Brain microvascular endothelial cell (primary cell): ENCODE results near the gene REG1A.

Source experiments
- DNase-seq: peaks from one replicate; pipeline ENCODE4 v3.0.0-alpha.2; 2020
- H3K27ac ChIP-seq: fragments of 250-450 bp; sonication (Bioruptor Pico); 2 replicates; pipeline ENCODE4 v1.5.1; 2020; ENCODE audit warnings: mild to moderate bottlenecking, moderate library complexity
- H3K27me3 ChIP-seq: fragments of 250-450 bp; sonication (Bioruptor Pico); replicated peaks from 2 replicates; pipeline ENCODE4 v1.5.1; 2020; ENCODE audit warnings: mild to moderate bottlenecking
- H3K36me3 ChIP-seq: fragments of 250-450 bp; sonication (Bioruptor Pico); replicated peaks from 2 replicates; pipeline ENCODE4 v1.5.1; 2020; ENCODE audit warnings: mild to moderate bottlenecking
- H3K4me3 ChIP-seq: 2 replicates; pipeline ENCODE4 v1.5.1; 2011; ENCODE audit warnings: low read depth, mild to moderate bottlenecking, control low read depth, low read length, moderate library complexity
- in situ Hi-C: cut with HindIII; loops from 2 replicates; pipeline ENCODE4 v1.10.0; 2017; ENCODE audit warnings: low sequenced_read_pairs, low pct_ligation_motif_present
- TF ChIP-seq, protein P1 (sequence below): IDR thresholded peaks from 2 replicates; pipeline ENCODE4 v1.5.1; 2011; ENCODE audit warnings: low read depth, mild to moderate bottlenecking, moderate library complexity, low read length, control low read depth, inconsistent platforms; ENCODE audit errors: missing control alignments

Gene REG1A

DNA sequence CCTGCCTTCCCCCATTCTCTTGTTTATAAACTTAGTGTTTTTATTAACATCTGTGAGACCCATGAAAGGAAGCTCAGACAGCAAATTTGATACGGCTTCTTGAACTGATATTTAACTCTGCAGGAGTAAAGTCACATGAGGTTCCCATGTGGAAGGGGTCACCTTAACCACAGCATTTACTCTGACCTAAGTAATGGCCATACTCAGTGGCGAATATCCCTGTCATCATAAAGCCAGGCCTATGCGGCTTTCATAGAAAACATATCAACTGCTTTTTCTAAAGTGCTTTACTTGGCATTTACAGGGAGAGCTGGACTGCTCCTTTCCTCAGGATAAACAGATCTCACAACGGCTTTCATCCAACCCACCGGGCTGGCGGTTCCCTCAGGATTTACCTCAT is 9.0 kb downstream of the REG1A start:
- Histone ChIP-seq H3K27ac (no peak overlapping the region), H3K36me3 (no peaks in the 10 kb centered on the region), H3K27me3 (no peaks in the 10 kb centered on the region), H3K4me3 (no peak overlapping the region)
- TF ChIP-seq, protein P1, sequence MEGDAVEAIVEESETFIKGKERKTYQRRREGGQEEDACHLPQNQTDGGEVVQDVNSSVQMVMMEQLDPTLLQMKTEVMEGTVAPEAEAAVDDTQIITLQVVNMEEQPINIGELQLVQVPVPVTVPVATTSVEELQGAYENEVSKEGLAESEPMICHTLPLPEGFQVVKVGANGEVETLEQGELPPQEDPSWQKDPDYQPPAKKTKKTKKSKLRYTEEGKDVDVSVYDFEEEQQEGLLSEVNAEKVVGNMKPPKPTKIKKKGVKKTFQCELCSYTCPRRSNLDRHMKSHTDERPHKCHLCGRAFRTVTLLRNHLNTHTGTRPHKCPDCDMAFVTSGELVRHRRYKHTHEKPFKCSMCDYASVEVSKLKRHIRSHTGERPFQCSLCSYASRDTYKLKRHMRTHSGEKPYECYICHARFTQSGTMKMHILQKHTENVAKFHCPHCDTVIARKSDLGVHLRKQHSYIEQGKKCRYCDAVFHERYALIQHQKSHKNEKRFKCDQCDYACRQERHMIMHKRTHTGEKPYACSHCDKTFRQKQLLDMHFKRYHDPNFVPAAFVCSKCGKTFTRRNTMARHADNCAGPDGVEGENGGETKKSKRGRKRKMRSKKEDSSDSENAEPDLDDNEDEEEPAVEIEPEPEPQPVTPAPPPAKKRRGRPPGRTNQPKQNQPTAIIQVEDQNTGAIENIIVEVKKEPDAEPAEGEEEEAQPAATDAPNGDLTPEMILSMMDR, result no peak
- no peak for DNase-seq
- in situ Hi-C loops, result no loop called here

DNA sequence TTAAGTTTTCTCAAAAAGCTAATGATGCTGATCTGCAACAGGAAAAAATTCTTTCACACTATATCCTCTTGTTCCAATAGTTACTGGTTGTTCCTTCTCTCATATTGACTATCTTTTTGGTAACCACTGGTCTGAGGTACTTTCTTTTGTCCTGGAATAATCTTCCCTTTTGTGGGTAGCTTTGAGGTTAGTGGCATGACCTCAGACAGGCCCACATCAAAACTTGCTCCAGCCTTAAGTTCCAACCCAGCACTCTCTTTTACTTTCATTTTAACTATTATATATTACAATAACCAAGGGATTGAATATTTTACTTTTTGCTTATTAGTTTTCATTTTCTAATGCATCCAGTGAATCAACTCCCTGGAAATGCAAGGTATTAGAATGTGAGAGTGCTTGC is 9.5 kb downstream of the REG1A start:
- no peak overlapping the region for H3K4me3 ChIP-seq
- TF ChIP-seq, protein P1, result no peak
- H3K36me3 ChIP-seq, result no peaks in the 10 kb centered on the region
- DNase-seq, result no peak
- no peak overlapping the region for H3K27ac ChIP-seq
- no peaks in the 10 kb centered on the region for H3K27me3 ChIP-seq
- in situ Hi-C loops, result no loop called here

DNA sequence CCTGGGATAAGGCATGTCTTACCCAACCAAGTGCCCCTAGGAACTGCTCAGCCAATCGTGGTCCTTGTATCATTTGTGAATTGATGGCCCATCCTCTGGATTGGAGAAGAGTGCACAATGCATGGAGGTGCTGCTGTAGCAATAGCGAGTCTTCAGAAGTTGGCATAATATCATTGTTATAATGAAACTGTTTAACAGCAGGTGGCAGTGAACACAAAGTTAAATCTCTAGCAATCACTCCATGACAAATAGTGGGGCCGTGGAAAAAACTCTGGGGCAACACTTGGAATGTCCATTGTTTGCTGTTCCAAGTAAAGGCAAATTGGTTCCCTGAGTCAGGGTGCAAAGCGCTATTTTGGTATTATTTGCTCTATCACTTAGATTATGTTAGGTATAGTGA is 11.4 kb downstream of the REG1A start:
- no peaks in the 10 kb centered on the region for H3K27me3 ChIP-seq
- in situ Hi-C loops, result no loop called here
- H3K27ac ChIP-seq, result no peak overlapping the region
- TF ChIP-seq, protein P1, result no peak
- H3K36me3 ChIP-seq, result no peaks in the 10 kb centered on the region
- no peak for DNase-seq
- no peak overlapping the region for H3K4me3 ChIP-seq

DNA sequence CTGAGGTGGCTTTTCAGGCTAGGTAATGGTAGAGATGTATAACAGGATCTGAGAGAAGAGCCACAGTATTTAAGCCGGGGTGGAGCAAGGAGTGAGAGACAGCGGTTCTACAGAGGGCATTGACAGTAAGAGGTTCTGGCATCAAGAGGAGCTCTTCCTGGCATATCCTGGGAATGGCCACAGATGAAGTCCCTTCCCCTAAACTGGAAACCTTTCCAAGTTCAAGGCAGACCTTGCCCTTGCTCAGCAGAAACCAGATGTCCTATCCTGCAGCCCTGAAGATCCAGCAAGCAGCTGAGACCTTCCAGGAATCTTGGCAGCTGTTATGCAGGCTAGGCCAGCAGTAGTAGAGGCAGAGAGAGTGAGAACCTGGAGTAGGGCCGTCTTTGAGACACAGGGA is 18.1 kb downstream of the REG1A start:
- no peak overlapping the region for H3K27ac ChIP-seq
- TF ChIP-seq, protein P1, result no peak
- in situ Hi-C loops, result no loop called here
- H3K4me3 ChIP-seq, result no peak overlapping the region
- H3K27me3 ChIP-seq, result no peaks in the 10 kb centered on the region
- DNase-seq, result no peak
- no peaks in the 10 kb centered on the region for H3K36me3 ChIP-seq

DNA sequence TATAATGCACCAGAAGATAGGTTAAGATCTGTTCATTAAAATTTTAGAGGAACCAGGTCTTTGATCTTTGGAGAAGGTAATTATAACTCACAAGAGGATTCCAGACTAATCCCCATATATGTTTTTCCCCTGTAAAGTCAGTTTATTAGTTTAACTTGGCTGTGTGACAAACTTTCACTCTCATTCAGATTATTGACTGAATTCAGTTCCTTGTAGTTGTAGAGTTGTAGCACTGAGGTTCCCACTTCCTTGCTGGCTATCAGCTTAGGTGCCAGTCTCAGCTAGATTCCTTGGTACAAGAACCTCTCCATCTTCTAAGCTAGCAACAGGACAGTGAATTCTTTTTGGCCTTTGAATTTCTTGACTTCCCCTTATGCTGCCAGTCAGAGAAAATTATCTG is 19.1 kb downstream of the REG1A start:
- DNase-seq, result no peak
- Histone ChIP-seq H3K27ac (no peak overlapping the region), H3K4me3 (no peak overlapping the region), H3K27me3 (no peaks in the 10 kb centered on the region), H3K36me3 (no peaks in the 10 kb centered on the region)
- TF ChIP-seq, protein P1, result no peak
- in situ Hi-C loops, result no loop called here

DNA sequence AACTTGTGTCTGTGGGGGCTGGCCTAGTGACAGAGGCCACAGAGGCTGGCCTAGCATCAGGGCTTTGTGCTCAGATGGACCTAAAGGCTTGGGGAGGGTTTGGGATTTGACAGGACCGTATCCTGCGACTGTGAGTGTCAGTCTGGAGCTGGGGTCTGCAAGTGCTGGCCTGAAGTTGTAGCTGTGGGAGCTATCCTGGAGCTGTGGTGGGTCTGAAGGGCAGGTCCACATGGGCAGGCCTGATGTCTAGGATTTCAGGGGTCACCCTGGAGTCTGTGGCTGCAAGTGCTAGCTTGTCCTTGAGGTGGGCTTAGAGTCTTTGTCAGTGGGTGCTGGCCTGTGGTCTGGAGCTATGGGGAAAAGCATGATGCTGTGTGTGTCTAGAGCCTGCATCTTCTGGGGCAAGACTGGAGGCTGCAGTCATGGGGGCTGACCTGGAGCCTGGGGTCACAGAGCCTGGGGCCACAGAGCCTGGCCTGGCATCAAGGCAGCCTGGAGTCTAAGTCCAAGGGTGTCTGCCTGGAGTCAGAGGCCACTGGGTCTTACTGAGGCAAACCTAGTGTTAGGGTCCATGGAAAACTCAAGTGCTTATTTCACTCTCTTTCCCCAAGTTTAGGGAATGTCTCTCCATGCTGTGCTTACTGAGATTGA is 35.7 kb downstream of the REG1A start:
- Histone ChIP-seq H3K27me3 (no peaks in the 10 kb centered on the region), H3K36me3 (no peaks in the 10 kb centered on the region), H3K27ac (no peak overlapping the region), H3K4me3 (no peak overlapping the region)
- DNase-seq, result no peak
- TF ChIP-seq, protein P1, result no peak
- in situ Hi-C loops, result no loop called here
